ENCODE data around the gene NFIB.

Gene NFIB

GRCh38 chr9:14260101-14260500, 53.8 kb downstream of the NFIB start:
- no peak overlapping the region for H3K4me3 ChIP-seq (ENCODE audit: low read length, poor library complexity, severe bottlenecking)
- no peaks in the 10 kb centered on the region for H3K4me1 ChIP-seq (ENCODE audit: insufficient read depth, low read length, poor library complexity, severe bottlenecking)
- H3K79me2 ChIP-seq (ENCODE audit: insufficient read depth, low read length), result no peaks in the 10 kb centered on the region
- no peak overlapping the region for H3K4me2 ChIP-seq (ENCODE audit: low read depth, low read length, poor library complexity, severe bottlenecking)
- no peaks in the 10 kb centered on the region for H3K27me3 ChIP-seq (ENCODE audit: insufficient read depth, low read length, poor library complexity, severe bottlenecking)
- no peak for TF ChIP-seq EZH2phosphoT487 (IDR thresholded peaks at IDR 0.05; ENCODE audit: borderline replicate concordance)
- TF ChIP-seq, protein P1, sequence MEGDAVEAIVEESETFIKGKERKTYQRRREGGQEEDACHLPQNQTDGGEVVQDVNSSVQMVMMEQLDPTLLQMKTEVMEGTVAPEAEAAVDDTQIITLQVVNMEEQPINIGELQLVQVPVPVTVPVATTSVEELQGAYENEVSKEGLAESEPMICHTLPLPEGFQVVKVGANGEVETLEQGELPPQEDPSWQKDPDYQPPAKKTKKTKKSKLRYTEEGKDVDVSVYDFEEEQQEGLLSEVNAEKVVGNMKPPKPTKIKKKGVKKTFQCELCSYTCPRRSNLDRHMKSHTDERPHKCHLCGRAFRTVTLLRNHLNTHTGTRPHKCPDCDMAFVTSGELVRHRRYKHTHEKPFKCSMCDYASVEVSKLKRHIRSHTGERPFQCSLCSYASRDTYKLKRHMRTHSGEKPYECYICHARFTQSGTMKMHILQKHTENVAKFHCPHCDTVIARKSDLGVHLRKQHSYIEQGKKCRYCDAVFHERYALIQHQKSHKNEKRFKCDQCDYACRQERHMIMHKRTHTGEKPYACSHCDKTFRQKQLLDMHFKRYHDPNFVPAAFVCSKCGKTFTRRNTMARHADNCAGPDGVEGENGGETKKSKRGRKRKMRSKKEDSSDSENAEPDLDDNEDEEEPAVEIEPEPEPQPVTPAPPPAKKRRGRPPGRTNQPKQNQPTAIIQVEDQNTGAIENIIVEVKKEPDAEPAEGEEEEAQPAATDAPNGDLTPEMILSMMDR (conservative IDR thresholded peaks at IDR 0.05; ENCODE audit: low read length), result no peak
- H3F3A ChIP-seq (ENCODE audit: low read depth), result no peaks in the 10 kb centered on the region
- no peak overlapping the region for H3K9ac ChIP-seq (ENCODE audit: low read depth, low read length, poor library complexity, severe bottlenecking)
- H4K20me1 ChIP-seq (ENCODE audit: insufficient read depth, low read length, poor library complexity, severe bottlenecking), result no peaks in the 10 kb centered on the region
- H3K36me3 ChIP-seq (ENCODE audit: insufficient read depth, low read length), result no peaks in the 10 kb centered on the region
- H3K9me2 ChIP-seq (replicated peaks; ENCODE audit: low read depth, low read length), result no peaks in the 10 kb centered on the region
- no peaks in the 10 kb centered on the region for H3K9me3 ChIP-seq (ENCODE audit: insufficient read depth, low read depth, low read length)
- no peak overlapping the region for H2AFZ ChIP-seq (ENCODE audit: low read length)

DNA sequence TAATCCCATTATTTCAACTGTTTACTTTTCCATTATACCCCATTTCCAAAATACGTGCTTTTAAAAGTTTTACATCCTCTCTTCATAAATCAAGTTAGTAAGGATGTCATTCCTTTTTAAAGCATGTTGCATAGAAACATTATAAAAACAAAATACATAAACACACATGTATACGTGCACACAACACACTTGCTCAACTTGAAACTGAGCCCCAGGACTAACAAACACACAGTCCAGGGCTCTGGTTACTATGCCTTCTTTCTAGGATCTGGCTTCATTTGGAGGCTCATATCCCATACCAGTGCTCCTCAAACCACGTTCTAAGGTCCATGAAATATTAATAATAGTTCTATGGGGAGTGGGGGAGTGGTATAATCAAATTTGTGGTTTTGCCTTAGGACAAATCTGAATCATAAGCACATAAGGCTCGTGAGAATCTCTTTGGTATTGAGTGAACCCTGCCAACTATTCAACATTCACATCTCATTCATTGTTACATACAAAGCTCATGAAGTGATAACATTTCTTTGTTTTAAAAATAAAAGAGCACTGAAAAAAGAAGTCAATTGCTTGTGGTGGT, 55.2 kb downstream of the NFIB start:
- no peaks in the 10 kb centered on the region for H3K79me2 ChIP-seq (ENCODE audit: insufficient read depth, low read length)
- no peaks in the 10 kb centered on the region for H3K27me3 ChIP-seq (ENCODE audit: insufficient read depth, low read length, poor library complexity, severe bottlenecking)
- H3K9ac ChIP-seq (ENCODE audit: low read depth, low read length, poor library complexity, severe bottlenecking), result no peak overlapping the region
- no peak for TF ChIP-seq EZH2phosphoT487 (IDR thresholded peaks at IDR 0.05; ENCODE audit: borderline replicate concordance)
- TF ChIP-seq, protein P1 (conservative IDR thresholded peaks at IDR 0.05; ENCODE audit: low read length), result no peak
- H2AFZ ChIP-seq (ENCODE audit: low read length), result no peak overlapping the region
- no peak overlapping the region for H3K4me2 ChIP-seq (ENCODE audit: low read depth, low read length, poor library complexity, severe bottlenecking)
- no peaks in the 10 kb centered on the region for H3K4me1 ChIP-seq (ENCODE audit: insufficient read depth, low read length, poor library complexity, severe bottlenecking)
- no peaks in the 10 kb centered on the region for H3K9me3 ChIP-seq (ENCODE audit: insufficient read depth, low read depth, low read length)
- H3K36me3 ChIP-seq (ENCODE audit: insufficient read depth, low read length), result no peaks in the 10 kb centered on the region
- H4K20me1 ChIP-seq (ENCODE audit: insufficient read depth, low read length, poor library complexity, severe bottlenecking), result no peaks in the 10 kb centered on the region
- no peaks in the 10 kb centered on the region for H3F3A ChIP-seq (ENCODE audit: low read depth)
- H3K4me3 ChIP-seq (ENCODE audit: low read length, poor library complexity, severe bottlenecking), result no peak overlapping the region
- H3K9me2 ChIP-seq (replicated peaks; ENCODE audit: low read depth, low read length), result no peaks in the 10 kb centered on the region

DNA sequence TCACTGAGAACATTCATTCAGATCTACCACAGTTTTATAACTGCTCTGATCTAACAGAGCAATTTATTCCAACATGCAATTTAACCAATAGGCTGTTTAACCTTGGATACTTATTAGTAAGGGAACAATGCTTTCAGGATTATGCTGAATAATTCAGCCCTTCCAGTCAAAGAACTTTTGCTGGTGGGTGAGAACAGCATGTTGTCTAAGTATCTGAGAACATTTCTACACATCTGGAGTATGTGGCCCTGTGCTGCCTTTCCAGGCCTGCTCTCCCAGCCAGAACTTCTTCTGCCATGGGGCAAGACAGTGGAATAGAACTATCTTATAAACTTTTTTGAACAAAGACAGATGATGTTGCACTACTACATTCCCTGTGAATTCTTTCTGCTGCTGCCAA, 55.8 kb downstream of the NFIB start:
- Histone ChIP-seq H3K4me2 (ENCODE audit: low read depth, low read length, poor library complexity, severe bottlenecking) (no peak overlapping the region), H3K79me2 (ENCODE audit: insufficient read depth, low read length) (no peaks in the 10 kb centered on the region), H3K36me3 (ENCODE audit: insufficient read depth, low read length) (no peaks in the 10 kb centered on the region), H3F3A (ENCODE audit: low read depth) (no peaks in the 10 kb centered on the region), H3K9me2 (replicated peaks; ENCODE audit: low read depth, low read length) (no peaks in the 10 kb centered on the region), H3K4me3 (ENCODE audit: low read length, poor library complexity, severe bottlenecking) (no peak overlapping the region), H4K20me1 (ENCODE audit: insufficient read depth, low read length, poor library complexity, severe bottlenecking) (no peaks in the 10 kb centered on the region), H3K4me1 (ENCODE audit: insufficient read depth, low read length, poor library complexity, severe bottlenecking) (no peaks in the 10 kb centered on the region), H2AFZ (ENCODE audit: low read length) (no peak overlapping the region), H3K27me3 (ENCODE audit: insufficient read depth, low read length, poor library complexity, severe bottlenecking) (no peaks in the 10 kb centered on the region), H3K9me3 (ENCODE audit: insufficient read depth, low read depth, low read length) (no peaks in the 10 kb centered on the region), H3K9ac (ENCODE audit: low read depth, low read length, poor library complexity, severe bottlenecking) (no peak overlapping the region)
- TF ChIP-seq, protein P1 (conservative IDR thresholded peaks at IDR 0.05; ENCODE audit: low read length), result no peak
- no peak for TF ChIP-seq EZH2phosphoT487 (IDR thresholded peaks at IDR 0.05; ENCODE audit: borderline replicate concordance)
